ENCODE data around the gene ARHGAP22.

The ARHGAP22 gene

DNA sequence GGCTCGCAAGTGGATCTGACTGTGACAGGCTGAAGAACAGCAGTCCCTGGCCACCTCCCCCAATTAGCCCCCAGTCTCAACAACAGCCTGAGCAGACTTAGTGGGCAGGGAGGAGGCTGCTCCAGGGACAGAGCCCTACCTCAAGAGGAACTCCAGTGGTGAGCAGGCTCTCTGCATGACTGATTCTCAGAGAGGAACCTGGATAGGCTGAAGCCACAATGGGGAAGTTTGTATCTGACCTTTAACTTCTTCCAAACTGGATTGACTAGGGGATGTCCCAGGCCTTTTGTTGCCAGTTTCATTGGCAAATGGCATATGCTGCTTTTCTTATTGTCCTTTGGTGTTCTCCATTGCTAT lies 93.0 kb downstream of the ARHGAP22 start:
- DNase-seq (ENCODE audit: low read depth) = no peak

DNA sequence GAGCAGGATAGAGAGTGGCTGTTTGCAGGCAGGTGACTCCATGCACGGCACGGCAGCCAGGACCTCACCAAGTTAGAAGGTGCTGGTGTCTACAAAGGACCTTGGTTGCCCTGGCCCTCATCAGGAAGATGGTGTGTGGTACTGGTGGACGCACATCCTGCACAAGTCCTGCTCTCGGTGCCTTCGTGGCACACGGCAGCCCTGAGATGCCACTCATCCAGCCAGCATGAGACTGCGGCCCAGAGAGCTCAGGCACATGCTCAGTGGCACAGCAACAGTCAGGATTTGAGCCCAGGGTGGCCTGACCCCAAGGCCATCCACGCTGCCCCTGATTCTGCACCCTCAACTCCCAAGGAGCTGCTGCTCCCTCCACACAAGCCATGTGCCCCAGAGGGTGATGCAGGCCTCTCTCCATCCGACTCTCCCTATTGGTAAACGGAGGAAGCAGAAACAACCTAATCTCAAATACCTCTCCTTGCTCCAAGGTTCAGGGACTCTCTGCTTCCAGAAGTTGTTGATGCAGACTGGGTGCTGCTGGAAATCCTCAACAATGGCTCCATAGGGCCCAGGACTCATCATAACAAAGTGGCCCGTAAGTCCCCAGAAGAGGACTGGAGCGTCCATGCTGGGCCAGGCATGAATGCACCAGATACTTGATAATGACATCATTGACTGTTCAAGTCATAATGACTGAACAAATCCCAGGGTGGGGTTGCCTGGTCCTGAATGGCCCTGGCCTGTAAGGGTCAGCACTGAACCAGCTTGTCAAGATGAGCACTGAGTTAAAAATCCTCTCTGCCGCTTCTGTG lies 93.6 kb downstream of the ARHGAP22 start:
- DNase-seq (ENCODE audit: low read depth) = no peak

DNA sequence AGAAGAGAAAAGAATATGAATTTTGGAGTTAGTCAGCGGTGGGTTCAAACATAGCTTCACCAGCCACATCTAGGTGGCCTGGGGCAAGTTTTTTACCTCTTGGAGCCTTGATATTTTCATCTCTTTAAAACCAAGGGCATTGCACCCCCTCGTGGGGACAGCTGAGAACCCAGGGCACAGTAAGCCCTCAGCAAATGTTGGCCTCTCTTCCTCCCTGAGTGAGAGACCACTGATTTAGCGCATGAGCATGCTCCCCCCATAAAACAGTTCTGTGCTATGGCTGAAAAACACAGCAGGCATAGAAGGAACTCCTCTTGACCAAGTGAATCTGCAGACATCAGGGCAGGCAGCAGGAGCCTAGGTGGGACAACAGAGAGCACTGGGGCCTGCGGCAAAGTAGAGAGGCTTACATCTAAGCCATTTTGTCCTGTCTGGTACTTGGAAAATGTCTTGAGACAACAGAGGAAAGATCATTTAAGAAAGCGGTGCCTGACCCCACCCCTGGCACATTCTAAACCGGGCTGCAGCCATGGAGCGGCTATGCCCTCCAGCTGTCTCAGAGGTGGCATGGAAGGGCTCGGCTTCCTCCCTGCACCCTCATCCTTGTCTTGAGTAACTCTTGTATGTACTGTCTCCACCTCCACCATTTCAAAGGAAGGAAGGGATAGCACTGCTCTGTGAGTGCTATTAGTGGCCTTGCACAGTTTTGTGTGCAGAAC lies 94.7 kb downstream of the ARHGAP22 start:
- no peak for DNase-seq (ENCODE audit: low read depth)

DNA sequence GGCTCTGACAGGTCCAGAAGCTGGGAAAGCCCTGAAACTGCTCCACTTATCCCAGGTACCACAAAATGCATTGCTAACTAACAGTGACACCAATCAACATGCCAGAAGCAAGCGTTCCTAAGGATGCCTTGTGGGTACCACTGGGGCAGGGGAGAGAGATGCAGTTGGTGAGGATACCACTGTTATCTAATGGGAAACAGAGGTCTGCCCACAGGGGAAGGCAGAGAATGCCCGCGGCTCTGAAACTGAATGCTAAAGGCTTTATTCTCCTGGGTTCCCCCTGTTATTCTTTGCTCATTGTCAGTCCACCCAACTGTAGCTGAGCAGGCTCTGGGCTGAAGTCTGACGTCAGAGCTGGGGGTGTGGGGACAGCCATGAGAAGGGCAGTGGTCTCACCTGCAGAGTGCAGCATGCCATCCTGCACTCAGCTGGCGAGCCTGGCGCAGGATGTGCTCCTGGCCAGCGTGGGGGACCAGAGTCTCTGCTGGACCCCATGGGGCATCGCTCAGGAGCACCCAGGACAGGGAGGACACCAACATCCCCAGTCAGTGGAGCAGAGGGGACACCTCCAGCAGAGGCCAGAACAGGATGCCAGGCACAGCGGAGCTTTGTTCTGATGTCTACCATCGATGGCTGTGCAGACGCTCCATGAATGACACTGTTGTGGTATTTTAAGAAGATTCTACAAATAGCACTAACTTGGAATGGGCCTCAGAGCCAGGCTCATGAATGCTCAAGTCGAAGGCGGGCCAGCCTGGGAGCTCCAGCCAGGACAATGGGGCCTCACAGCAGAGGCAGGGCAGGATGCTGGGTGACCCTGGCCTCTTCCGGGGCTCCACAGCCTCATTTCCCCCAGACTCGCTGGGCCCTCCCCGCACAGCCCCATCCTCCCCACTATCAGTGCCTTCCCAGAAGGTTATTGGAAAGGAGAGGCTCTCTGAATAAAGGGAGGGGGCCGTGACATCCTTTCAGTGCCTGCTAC lies 95.8 kb downstream of the ARHGAP22 start:
- DNase-seq (ENCODE audit: low read depth) = no peak

DNA sequence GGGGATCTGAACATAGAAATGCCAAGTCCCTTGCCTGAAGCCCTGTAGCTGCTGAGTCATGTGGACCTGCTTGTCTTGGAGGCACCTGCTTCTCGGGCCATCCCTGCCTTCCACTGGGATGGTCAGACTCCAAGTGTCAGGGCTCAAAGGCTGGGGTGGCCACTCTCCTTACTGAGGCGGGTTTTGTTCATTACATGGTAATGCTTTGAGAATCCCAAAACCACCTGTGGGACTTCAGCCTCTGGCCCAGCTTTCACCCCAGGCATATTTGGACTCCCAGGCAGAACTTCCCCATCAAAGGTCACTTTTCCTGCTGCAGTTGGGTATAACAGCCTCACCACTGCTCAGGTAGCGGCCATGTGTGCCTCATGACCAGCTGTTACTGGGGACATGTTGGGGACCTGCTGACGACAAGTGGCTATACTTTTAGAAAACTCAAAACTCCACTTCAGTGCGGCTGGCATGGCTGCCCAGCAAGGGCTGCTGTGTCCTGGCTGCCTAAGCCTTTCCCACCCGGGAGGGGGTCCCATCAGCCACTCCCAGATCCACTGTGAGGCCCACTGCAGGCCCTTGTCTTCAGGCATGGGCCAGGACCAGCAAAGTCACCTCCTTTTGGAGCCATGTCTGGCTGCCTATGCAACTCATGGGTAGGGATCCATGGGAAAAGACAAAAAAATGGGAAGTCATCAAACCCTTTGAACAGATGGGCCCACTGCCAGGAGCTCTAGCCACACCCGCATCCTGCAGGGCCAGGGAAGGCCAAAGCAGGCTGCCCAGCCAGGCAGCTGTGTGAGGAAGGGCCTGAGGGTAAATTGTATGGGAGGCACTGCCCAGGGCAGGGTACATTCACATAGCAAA lies 96.7 kb downstream of the ARHGAP22 start:
- DNase-seq (ENCODE audit: low read depth) = no peak

DNA sequence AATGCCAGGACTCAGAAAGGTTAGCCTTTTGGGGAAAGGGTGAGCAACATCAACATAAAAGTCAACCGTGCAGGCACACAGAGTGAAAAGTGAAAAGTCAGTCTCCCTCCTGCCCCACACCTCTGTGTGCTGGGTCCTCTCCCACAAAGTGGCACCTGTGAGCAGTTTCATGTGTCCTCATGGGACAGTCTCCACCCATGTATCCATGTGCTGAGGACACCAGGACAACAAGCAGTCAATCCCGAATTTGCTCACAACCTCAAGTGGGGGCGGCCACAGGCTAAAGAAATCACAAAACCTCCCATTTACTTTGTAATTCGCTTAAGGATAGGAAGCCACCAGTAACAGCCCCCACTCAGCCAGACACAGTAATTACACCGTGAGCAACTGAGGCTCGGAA lies 97.4 kb downstream of the ARHGAP22 start:
- DNase-seq (ENCODE audit: low read depth) = no peak

DNA sequence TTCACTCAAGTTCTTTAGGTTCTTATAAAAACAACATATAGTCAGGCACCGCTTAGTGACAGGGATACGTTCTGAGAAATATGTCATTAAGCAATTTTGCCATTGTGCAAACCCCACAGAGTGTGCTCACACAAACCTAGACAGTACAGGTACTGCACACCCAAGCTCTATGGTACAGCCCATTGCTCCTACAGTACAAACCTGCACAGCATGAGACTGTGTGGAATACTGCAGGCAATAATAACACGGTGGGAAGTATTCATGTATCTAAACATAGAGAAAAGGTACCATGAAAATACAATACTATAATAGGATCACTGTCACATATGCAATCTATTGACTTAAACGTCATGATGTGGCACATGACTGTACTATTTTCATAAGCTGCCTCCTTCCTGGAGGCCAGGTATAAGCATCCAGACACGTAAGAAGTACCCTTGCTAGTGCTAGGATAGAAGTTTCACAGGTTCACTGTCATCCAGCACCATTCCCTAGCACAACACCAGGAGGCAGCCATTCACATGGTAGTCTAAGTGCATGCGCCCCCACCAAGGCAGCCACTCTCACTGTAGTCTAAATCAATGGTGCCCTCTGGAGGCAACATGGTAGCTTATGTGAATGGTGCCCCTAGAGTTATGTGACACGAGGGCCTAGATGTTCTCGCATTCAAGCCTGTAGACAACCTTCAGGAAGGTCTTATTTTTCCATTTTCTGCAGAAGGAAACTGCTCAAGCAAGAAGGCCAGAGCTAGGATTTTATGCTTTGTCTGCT lies 98.5 kb downstream of the ARHGAP22 start:
- DNase-seq (ENCODE audit: low read depth) = no peak

DNA sequence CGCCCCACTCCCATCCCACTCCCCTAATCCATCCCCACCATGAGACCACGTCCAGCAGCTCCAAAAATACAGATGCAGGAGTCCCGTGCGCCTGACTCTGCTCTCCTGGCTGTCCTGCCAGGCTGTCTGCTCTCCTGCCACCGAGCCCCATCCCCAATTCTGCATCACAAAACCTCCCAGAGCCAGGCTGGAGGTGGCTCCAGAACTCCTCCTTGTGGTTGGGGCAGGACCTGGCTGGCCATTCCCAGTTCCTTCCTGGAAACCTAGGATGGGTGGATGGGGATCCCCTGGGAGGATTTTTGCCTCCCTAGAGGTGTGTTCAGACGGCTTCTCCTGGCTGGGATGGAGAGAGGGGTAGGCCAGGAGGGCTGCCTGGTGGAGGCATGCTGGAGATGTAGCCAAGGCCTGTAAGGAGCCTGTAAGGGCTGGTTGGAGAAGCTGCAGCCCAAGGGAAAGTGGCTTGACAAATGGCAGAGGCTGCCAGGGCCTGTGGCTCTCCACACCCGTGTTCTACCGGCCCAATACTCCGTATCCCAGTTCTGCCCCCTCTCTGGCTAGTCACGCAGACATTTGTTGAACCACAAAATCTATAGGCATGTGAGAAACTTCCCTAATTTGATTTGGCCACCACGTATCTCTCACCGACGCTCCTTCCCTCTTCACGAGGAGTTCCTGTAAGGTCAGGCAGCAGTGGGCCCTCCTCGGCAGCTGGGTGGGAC lies 99.3 kb downstream of the ARHGAP22 start:
- no peak for DNase-seq (ENCODE audit: low read depth)

DNA sequence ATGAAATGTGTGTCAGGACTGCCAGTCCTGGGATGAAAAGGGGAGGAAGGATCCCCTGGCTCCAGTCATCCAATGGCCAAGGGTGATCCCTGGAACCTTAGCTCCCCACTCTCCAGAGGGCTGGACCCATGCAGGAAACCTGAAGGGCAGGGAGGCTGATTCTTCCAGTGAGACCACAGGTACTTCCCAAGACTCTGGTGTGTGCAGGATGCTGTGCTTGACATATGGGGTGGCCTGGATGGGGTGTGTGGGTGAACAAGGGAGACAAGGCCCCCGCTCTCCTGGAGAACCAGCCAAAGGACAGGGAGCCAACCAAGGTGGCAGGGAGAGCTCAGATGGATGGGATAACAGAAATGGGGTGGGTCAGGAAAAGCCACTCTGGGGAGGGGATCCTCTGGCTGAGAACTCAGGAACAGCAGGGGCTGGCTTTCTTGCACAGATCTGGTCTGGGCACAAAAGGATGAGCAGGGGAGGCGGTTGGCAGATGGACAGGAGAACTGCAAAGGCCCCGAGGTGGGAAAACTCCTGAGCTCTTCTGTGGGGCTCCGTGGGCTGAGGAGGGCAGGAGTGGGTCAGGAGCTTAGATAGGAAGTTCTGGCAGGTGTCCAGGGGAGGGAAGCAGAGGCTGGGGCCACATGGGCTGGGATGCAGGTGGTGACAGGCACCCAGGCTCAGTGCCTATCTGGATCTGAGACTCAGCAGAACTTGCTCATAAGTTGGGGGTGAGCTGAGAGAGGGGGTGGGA lies 100.6 kb downstream of the ARHGAP22 start:
- DNase-seq (ENCODE audit: low read depth) = no peak

DNA sequence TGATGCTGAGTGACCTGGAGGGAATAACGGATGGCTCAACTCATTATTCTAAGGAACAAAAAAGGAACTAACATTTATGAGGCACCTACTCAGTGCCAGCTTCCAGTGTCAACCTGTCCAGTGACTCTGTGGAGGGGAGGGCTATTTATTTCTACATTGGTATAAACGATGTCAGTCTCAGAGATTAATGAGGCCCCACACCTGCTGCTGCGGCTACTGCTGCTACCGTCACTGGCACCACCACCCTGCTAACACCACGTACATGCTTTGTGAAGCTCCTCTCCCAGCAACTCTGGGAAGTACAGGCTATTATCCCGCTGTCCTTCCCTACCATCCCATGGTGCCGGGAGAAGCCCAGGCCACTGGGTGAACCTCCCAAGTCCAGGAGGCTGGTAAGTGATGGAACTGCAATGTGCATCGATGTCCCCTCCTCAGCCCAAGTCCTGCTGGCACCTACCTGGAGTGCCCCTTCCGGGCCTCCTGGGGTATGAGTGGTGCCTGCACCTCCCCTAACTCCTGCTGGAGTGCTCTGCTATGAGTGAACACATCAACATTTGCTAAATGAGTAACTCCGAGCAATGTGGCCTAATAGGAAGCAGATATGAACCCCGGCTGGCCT lies 101.5 kb downstream of the ARHGAP22 start:
- no peak for DNase-seq (ENCODE audit: low read depth)

DNA sequence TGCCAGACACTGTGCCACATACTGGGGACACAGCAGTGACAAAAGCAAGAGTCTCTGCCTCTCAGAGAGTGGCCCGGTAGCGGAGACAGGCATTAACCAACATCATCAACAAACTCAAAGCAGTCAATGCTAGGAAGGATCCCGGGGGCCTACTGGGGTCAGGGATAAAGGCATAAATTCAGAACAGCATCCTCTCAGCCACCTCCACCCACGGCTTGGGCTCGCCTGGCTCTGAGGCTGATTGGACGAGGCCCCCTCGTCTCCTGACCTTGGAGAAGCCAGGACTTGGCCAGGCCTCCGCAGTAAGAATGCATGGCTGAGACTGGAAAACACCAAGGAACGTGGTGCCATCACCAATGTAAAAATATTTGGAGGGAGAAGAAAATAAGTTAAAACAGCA lies 102.1 kb downstream of the ARHGAP22 start:
- DNase-seq (ENCODE audit: low read depth) = no peak

DNA sequence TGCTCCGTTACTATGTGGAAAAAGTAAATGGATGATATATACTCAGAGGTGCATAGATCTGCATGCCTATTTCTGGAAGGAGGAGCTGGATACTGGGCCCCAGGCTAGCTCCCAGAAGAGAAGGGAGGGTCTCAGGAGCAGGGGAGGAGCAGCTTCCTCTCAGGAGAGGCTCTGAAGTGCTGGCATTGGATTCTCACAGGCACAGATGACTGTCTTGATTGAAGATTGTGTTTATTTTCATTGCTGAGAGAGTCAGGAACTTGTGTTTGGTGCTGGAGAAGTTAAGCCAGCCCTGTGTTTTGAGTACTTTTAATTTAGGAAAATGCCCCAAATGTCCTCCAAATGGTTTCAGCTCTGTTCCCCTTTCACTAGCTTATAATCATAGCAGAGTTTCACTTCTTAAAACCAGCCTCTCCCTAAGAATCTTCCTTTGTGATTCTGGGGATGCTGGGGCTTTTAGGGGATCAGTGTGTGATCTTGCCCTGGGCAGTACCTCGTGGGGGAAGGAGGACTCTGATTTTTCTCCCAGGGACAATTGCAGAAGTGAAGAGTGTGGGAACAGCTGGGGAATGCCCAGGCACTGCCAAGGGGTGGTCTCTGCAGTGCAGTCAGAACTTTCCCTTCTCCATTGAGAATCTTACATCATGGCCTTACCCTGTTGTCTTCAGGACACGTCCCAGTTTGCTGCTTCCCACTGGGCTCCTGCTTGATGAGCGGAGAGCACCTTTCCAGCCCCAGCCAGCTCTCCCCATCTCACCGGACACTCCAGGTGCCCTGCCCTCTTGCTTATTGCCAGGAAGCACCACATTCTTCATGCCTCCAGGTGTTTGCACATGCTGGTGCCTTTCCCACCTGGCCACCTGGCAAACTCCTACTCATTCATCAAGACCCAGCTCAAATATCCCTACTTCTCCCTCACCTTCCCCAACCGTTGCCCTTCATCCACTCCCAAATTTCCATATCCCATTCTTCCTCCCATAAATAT lies 102.8 kb downstream of the ARHGAP22 start:
- DNase-seq (ENCODE audit: low read depth) = no peak

DNA sequence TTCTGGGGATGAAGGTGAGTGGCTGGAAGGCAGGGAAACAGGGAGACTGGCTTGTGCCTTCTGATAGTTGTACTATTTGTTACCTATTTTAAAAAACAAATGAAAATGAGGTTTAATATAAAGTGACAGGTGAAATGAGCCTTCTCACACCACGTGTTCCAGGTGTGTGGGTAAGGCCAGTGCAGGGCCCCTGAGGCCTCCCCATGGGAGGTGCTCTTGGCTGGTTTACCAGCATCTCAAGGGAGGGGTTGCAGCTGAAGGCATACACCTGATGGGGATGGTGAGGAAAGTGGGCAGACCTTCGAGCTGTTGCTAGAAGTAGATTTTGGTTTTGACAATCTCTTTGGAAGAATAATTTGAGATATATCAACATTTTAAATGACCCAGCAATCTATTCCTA lies 103.6 kb downstream of the ARHGAP22 start:
- no peak for DNase-seq (ENCODE audit: low read depth)

DNA sequence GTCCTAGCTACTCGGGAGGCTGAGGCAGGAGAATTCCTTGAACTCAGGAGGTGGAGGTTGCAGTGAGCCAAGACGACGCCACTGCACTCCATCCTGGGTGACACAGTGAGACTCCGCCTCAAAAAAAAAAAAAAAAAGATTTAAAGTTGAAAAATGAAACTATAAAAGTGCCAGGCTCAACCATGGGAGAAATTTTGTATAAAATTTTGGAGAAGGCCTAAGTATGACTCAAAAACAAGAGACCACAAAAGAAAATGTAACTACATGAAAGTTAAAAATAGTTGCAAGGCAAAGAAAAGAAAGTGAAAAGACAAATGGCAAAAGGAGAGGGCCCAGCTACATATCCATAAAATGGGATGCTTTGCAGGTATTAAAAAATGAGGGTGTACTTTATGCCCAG lies 104.1 kb downstream of the ARHGAP22 start:
- no peak for DNase-seq (ENCODE audit: low read depth)

DNA sequence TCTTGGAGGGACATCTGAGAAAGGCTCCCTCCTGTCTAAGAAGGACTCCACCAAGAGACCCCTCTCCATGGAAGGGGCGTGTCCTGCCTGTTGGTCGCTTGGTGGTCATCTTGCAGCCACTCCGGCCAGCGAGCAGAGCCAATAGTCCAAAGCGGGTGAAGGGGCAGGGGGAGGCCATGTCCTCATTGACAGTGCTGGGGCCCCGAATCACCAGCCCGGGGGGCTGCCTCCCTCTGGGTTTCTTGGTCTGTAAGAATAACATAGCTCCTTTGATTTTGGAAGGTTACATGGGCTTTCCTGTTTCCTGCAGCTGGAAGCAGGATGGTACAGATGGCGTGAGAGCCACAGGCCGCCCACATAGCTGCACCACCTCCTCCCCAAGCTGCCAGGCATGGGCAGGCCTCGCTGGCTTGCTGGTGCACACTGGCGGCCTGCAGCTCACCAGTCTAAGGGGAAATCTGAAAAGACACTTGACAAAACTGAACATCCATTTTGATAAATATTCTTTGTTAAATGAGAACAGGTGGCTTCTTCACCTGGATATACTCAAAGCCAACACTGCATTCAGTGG lies 105.8 kb downstream of the ARHGAP22 start:
- DNase-seq (ENCODE audit: low read depth) = no peak

DNA sequence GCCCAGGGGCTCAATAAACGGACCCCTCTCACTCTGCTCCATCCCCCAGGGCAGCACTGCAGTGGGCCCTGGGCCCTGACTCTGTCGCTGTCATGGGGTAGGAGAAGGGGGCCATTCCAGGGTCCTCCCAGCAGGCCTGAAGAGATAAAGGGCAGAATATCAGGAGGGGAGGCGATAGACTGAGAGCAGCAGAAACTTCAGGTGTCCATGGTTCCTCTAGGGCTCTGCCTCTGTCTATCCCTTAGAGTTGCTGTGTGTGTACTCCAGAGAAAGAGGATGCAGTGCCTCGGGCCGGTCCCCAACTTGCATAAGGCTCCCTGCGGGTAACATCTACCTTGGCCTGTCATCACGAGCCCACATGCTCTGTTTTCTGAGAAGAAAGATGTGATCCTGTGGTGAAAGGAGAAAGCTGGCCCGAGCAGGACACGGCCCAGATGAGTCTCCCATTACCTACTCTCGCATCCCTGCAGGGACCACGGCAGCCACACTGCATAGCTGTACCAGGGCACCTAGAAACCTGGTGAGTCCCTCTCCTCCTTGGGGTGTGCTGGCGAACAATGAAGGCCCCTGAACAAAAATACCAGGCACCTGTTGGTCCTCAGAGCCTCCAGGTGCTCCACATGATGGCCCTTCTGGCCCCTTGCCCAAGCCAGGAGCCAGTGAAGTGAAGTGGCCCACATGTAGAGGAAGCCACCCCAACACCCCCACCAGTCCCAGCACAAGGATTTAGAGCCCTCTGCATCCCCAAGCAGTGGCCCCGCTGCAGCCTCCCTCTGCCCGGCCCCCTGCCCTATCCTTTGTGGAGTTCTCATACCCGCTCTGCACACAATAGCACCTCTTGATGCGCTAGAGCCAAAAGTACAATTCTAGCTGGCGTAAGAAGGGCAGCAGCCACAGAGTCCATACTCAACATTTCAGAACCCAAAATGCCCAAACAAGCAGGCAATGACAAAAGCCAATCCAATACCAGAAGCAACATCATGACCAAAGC lies 106.8 kb downstream of the ARHGAP22 start:
- DNase-seq (ENCODE audit: low read depth) = no peak

Data from GM04504 (cell line).